Measurements from ENCODE around the gene CDC42EP5. TPM values are rescaled to one million over a fixed set of nuclear protein-coding genes. Genes with fewer than 3 reads are reported as not detected.

The CDC42EP5 gene
- polyA plus RNA-seq, 4 donors = 25.1 to 49.9 (median 30.2) TPM

- DNase-seq (ENCODE audit: low read depth in 4 of 4, low spot score in 3 of 4) = no peak
Measured at GRCh38 chr19:54415208-54415900, 57.7 kb downstream of the CDC42EP5 start, which contains the start of gene TTYH1. Gene TTYH1 (plus strand): TSS chr19:54415464. CDS start chr19:54415553, 89 bp downstream.

Other genes starting within 250 kb of the CDC42EP5 start
- under 1 TPM; 0.25 to 0.83 (median 0.65) TPM for gene LILRA6, start 230.5 kb downstream of the CDC42EP5 start, polyA plus RNA-seq (ENCODE audit: insufficient read length in 4 of 4)
- 1 to 10 TPM; 1.9 to 2.6 (median 2.1) TPM for gene LILRB5, start 216.0 kb downstream of the CDC42EP5 start, polyA plus RNA-seq (ENCODE audit: insufficient read length in 4 of 4)
- gene LILRB2, start 192.2 kb downstream of the CDC42EP5 start, polyA plus RNA-seq (ENCODE audit: insufficient read length in 4 of 4) = 1 to 10 TPM in 2 of 4 donors, under 1 TPM in 2; 0.87 to 1.5 (median 1.0) TPM
- gene LILRA5, start 160.1 kb downstream of the CDC42EP5 start, polyA plus RNA-seq (ENCODE audit: insufficient read length in 4 of 4) = 1 to 10 TPM in 1 of 4 donors, under 1 TPM in 3; 0.17 to 1.2 (median 0.34) TPM
- under 1 TPM in 3 of 4 donors, not detected in 1; 0.04 to 0.20 (median 0.12) TPM for gene LILRA4, start 134.1 kb downstream of the CDC42EP5 start, polyA plus RNA-seq (ENCODE audit: insufficient read length in 4 of 4)
- gene LAIR1, start 108.4 kb downstream of the CDC42EP5 start, polyA plus RNA-seq (ENCODE audit: insufficient read length in 4 of 4) = 1 to 10 TPM; 3.3 to 5.6 (median 4.7) TPM
- 10 to 100 TPM in 1 of 4 donors, 1 to 10 TPM in 3; 6.7 to 14.1 (median 8.1) TPM for gene TTYH1, start 57.8 kb downstream of the CDC42EP5 start, polyA plus RNA-seq (ENCODE audit: insufficient read length in 4 of 4)
- gene LENG8, start 24.1 kb downstream of the CDC42EP5 start, polyA plus RNA-seq (ENCODE audit: insufficient read length in 4 of 4) = 100 to 1,000 TPM; 126 to 169 (median 150) TPM
- 1 to 10 TPM; 1.4 to 2.9 (median 1.8) TPM for gene LENG9, start 9.5 kb downstream of the CDC42EP5 start, polyA plus RNA-seq (ENCODE audit: insufficient read length in 4 of 4)
- under 1 TPM in 2 of 4 donors, not detected in 2; 0.21 to 0.49 TPM for gene LAIR2, start 29.5 kb upstream of the CDC42EP5 start, polyA plus RNA-seq (ENCODE audit: insufficient read length in 4 of 4)
- gene LILRA2, start 100.5 kb upstream of the CDC42EP5 start, polyA plus RNA-seq (ENCODE audit: insufficient read length in 4 of 4) = 1 to 10 TPM in 1 of 4 donors, under 1 TPM in 3; 0.47 to 1.2 (median 0.79) TPM
- under 1 TPM; 0.29 to 0.62 (median 0.40) TPM for gene LILRA1, start 120.3 kb upstream of the CDC42EP5 start, polyA plus RNA-seq (ENCODE audit: insufficient read length in 4 of 4)
- 1 to 10 TPM in 1 of 4 donors, under 1 TPM in 3; 0.86 to 1.6 (median 0.96) TPM for gene LILRB1, start 157.2 kb upstream of the CDC42EP5 start, polyA plus RNA-seq (ENCODE audit: insufficient read length in 4 of 4)
- 1 to 10 TPM in 2 of 4 donors, under 1 TPM in 2; 0.84 to 1.2 (median 1.0) TPM for gene LILRB4, start 189.7 kb upstream of the CDC42EP5 start, polyA plus RNA-seq (ENCODE audit: insufficient read length in 4 of 4)